Keratinocyte (primary cell): Measurements from ENCODE around the gene NCOR1.

Experiments
- CTCF ChIP-seq, 3 experiments: IDR thresholded peaks in 1 of 3; conservative IDR thresholded peaks in 1 of 3; optimal IDR thresholded peaks in 1 of 3; 2 replicates in 2 of 3; 3 replicates in 1 of 3; pipeline versions ENCODE3 to v1.5.1; 2011; ENCODE audit warnings: low read length in 3 of 3, mild to moderate bottlenecking in 3 of 3, moderate library complexity in 2 of 3, control low read depth in 1 of 3, inconsistent platforms in 1 of 3; ENCODE audit not compliant: insufficient read depth in 2 of 3; ENCODE audit errors: extremely low read depth in 1 of 3
- EZH2 ChIP-seq: IDR thresholded peaks from one replicate; pipeline ENCODE4 v1.6.1; 2012; ENCODE audit warnings: inconsistent platforms, mild to moderate bottlenecking, low read length, moderate library complexity

- no peak for TF ChIP-seq CTCF (optimal IDR thresholded peaks at IDR 0.05 in 1 of 3, IDR thresholded peaks at IDR 0.05 in 1 of 3, conservative IDR thresholded peaks at IDR 0.05 in 1 of 3; ENCODE audit: extremely low read depth in 1 of 3, insufficient read depth in 2 of 3, low read length in 3 of 3)
- TF ChIP-seq EZH2, result no peak
These were observed 28.1 kb upstream of the NCOR1 start for GRCh38 chr17:16243385-16243784.
